SU-DHL-6 (cell line): ENCODE measurements around the gene LMOD2.

ENCODE experiments used
- H2AFZ ChIP-seq: fragments of 200-600 bp; sonication (generic); 2 replicates; pipeline ENCODE4 v1.6.1; 2014; ENCODE audit warnings: low read depth, mild to moderate bottlenecking, moderate library complexity, mixed read lengths, antibody characterized with exemption, low read length; ENCODE audit not compliant: severe bottlenecking
- H3F3A ChIP-seq: fragments of 200-600 bp; shearing (Covaris generic); 2 replicates; pipeline ENCODE4 v1.6.0; 2016; ENCODE audit warnings: antibody characterized with exemption, mild to moderate bottlenecking; ENCODE audit not compliant: insufficient read depth
- H3K27ac ChIP-seq: fragments of 200-600 bp; sonication (generic); 2 replicates; pipeline ENCODE4 v1.5.1; 2016; ENCODE audit warnings: low read depth, mild to moderate bottlenecking, low read length, moderate library complexity, mixed read lengths
- H3K27me3 ChIP-seq: fragments of 200-600 bp; sonication (generic), shearing (Covaris generic); 2 replicates; pipeline ENCODE4 v1.6.0; 2014; ENCODE audit warnings: mild to moderate bottlenecking, low read length
- H3K36me3 ChIP-seq: fragments of 200-600 bp; sonication (generic); 2 replicates; pipeline ENCODE4 v1.6.1; 2014; ENCODE audit warnings: mild to moderate bottlenecking, low read length, mixed read lengths
- H3K4me2 ChIP-seq: fragments of 300-600, 200-600 bp; shearing (Covaris generic), sonication (generic); 2 replicates; pipeline ENCODE4 v1.6.0; 2014; ENCODE audit warnings: low read length, low read depth, mild to moderate bottlenecking; ENCODE audit not compliant: poor library complexity, severe bottlenecking
- H3K4me3 ChIP-seq: fragments of 200-600 bp; sonication (generic); 2 replicates; pipeline ENCODE4 v1.5.1; 2014; ENCODE audit warnings: antibody characterized with exemption, low read length, mild to moderate bottlenecking, mixed read lengths; ENCODE audit not compliant: insufficient read depth, poor library complexity, severe bottlenecking
- H3K79me2 ChIP-seq: fragments of 200-600 bp; sonication (generic); 2 replicates; pipeline ENCODE4 v1.6.1; 2014; ENCODE audit warnings: mild to moderate bottlenecking, low read length, moderate library complexity; ENCODE audit not compliant: insufficient read depth
- H3K9ac ChIP-seq: fragments of 200-600 bp; sonication (generic); 2 replicates; pipeline ENCODE4 v1.7.0; 2014; ENCODE audit warnings: mild to moderate bottlenecking, low read length
- H3K9me2 ChIP-seq: fragments of 200-600 bp; sonication (generic); replicated peaks from 2 replicates; pipeline ENCODE4 v1.6.1; 2014; ENCODE audit warnings: low read length; ENCODE audit not compliant: insufficient read depth
- H3K9me3 ChIP-seq: fragments of 200-600 bp; sonication (generic); 2 replicates; pipeline ENCODE4 v1.6.1; 2014; ENCODE audit warnings: low read length, mixed read lengths; ENCODE audit not compliant: insufficient read depth
- H4K20me1 ChIP-seq: fragments of 200-600 bp; sonication (generic); 2 replicates; pipeline ENCODE4 v1.6.1; 2014; ENCODE audit warnings: low read depth, mild to moderate bottlenecking, antibody characterized with exemption, low read length, moderate library complexity, mixed read lengths
- CTCF ChIP-seq: fragments of 200-600 bp; sonication (generic); IDR thresholded peaks from one replicate; pipeline ENCODE4 v1.5.1; 2017; ENCODE audit warnings: antibody characterized with exemption, mild to moderate bottlenecking, low read length, moderate library complexity; ENCODE audit not compliant: insufficient read depth, poor library complexity, severe bottlenecking
- EZH2phosphoT487 ChIP-seq: fragments of 200-600 bp; sonication (generic), shearing (Covaris generic); conservative IDR thresholded peaks from 2 replicates; pipeline ENCODE4 v1.6.1; 2018; ENCODE audit warnings: mild to moderate bottlenecking, antibody characterized with exemption, low read length, moderate library complexity, mixed read lengths

The LMOD2 gene

DNA sequence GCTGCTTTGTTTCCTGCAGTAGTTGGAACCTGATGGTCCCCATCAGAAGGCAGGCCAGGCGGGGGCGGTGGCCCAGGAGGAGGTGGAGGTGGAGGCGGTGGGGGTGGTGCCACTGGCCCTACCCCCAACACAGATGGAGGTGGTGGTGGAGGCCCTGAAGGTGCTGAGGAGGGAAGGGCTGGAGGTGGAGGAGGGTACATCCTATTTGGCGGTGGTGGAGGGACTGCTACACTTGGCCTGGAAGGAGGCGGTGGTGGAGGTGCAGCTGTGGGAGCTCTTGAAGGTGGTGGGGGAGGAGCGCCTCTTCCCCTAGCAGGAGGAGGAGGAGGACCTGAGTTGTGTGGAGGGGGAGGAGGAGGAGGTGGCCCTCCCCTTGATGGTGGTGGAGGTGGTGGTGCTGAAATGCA lies 36.8 kb downstream of the LMOD2 start:
- H3K9me2 ChIP-seq = no peaks in the 10 kb centered on the region
- no peaks in the 10 kb centered on the region for H4K20me1 ChIP-seq
- H3K9ac ChIP-seq = no peak overlapping the region
- H3K27me3 ChIP-seq = no peaks in the 10 kb centered on the region
- H3K4me3 ChIP-seq = no peak overlapping the region
- H3K9me3 ChIP-seq = no peaks in the 10 kb centered on the region
- peaks cover 3% of the 10 kb centered on the region; the same call in 1 of the 2 replicates for H3F3A ChIP-seq
- TF ChIP-seq CTCF (no peak), EZH2phosphoT487 (no peak)
- H2AFZ ChIP-seq = no peak overlapping the region
- H3K27ac ChIP-seq = no peak overlapping the region
- no peak overlapping the region for H3K4me2 ChIP-seq
- peaks cover 21% of the 10 kb centered on the region for H3K36me3 ChIP-seq
- no peaks in the 10 kb centered on the region for H3K79me2 ChIP-seq

DNA sequence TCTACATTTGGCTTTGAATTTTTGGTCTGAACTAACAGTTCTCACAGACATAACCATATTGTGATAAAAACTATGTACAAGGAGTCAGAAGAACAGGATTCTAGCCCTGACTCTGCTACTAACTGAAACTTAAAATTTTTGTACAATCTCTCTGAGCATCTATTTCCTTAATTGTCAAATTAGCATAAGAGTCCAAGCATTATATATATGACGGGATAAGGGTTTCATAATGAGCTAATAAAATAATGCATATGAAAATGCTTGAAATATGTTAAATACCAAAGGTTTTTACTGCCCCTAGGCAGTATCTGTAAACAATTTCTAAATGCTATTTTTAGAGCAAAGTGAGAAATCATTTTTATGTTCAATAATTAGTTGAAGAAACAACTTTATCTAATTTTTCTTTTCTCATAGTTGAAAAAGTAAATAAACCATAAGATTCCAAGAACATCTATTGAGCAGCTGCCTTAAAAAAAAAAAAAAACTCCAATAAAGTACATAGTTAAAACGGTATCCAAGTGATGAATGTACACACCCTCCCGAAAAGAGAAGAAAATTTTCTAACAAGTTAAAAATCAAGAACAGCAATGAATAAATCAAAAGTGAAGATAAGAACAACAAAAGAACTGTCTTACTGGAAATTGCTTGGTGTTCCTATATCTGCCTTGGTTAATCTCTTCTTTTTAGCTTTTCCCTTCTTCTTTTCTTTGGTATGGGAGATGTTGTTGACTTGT lies 40.4 kb downstream of the LMOD2 start:
- Histone ChIP-seq H4K20me1 (no peaks in the 10 kb centered on the region), H3K9me2 (no peaks in the 10 kb centered on the region), H3K9ac (no peak overlapping the region), H3K27me3 (no peaks in the 10 kb centered on the region), H3K27ac (no peak overlapping the region), H2AFZ (no peak overlapping the region), H3K4me2 (no peak overlapping the region), H3K36me3 (peaks cover 16% of the 10 kb centered on the region), H3F3A (peaks cover 3% of the 10 kb centered on the region; the same call in 1 of the 2 replicates), H3K9me3 (no peaks in the 10 kb centered on the region), H3K79me2 (no peaks in the 10 kb centered on the region), H3K4me3 (no peak overlapping the region)
- TF ChIP-seq CTCF = no peak
- no peak for TF ChIP-seq EZH2phosphoT487

DNA sequence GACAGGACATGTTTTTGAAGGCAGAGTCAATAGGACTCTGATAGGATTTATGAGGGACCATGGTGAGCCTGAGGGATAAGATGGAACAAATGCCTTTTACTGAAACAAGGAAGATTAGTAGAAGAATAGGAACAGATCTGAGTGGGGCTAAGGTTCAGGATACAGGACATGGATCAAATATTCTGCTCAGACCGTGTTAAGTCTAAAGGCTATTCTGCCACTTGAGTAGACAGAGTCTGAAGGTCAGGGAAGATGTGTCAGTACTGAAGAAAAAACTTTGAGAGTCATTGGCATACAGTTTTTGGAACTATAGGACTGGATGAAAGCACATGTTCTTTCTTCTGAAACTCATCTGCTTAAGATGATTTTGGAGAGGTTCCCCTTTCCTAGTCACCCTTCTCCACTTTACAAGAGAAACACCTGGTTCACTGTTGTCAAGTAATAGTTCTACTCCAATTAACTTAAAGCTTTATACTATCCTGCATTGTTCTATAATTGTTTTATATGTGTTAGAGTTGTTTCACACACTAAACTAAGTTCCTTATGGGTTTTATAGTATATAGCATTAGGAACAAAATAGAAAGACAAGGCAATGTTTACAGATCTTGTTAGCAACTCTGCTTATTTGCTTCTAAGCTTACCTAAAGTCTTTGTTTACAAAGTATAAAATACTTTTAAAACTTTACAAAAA lies 49.7 kb downstream of the LMOD2 start:
- Histone ChIP-seq H3K9me2 (no peaks in the 10 kb centered on the region), H3K9me3 (no peaks in the 10 kb centered on the region), H2AFZ (no peak overlapping the region), H3K27me3 (no peaks in the 10 kb centered on the region), H3K4me3 (no peak overlapping the region), H3K27ac (no peak overlapping the region), H3K36me3 (peaks cover 45% of the 10 kb centered on the region), H3K4me2 (no peak overlapping the region), H4K20me1 (no peaks in the 10 kb centered on the region), H3K9ac (no peak overlapping the region), H3F3A (no peaks in the 10 kb centered on the region), H3K79me2 (no peaks in the 10 kb centered on the region)
- no peak for TF ChIP-seq EZH2phosphoT487
- no peak for TF ChIP-seq CTCF
